Spleen (tissue), 11 donors: ENCODE data around the gene SECISBP2L. TPM values are rescaled to one million over a fixed set of nuclear protein-coding genes. Genes with fewer than 3 reads are reported as not detected.

Source experiments
- DNase-seq: peaks from one replicate; pipeline ENCODE4 v3.0.0-alpha.2; 2020
- H3K27ac ChIP-seq, 8 donors: fragments of 200-600 bp; sonication (generic) in 7 of 8; 1 replicate in 4 of 8; 2 replicates in 4 of 8; pipeline versions ENCODE4 v1.5.0 to v1.8.0; 2016 to 2021; ENCODE audit warnings: inconsistent platforms in 4 of 8, mild to moderate bottlenecking in 4 of 8, moderate library complexity in 1 of 8
- H3K27me3 ChIP-seq, 7 donors: fragments of 200-600 bp; sonication (generic) in 6 of 7; replicated peaks in 1 of 7; 1 replicate in 4 of 7; 2 replicates in 3 of 7; pipeline versions ENCODE4 v1.5.0 to v1.8.0; 2016 to 2021; ENCODE audit warnings: inconsistent platforms in 3 of 7, mild to moderate bottlenecking in 1 of 7
- H3K36me3 ChIP-seq, 6 donors: fragments of 200-600 bp; sonication (generic) in 5 of 6; 1 replicate in 4 of 6; 2 replicates in 2 of 6; pipeline versions ENCODE4 v1.5.0 to v1.8.0; 2016 to 2021; ENCODE audit warnings: inconsistent platforms in 2 of 6
- H3K4me1 ChIP-seq, 6 donors: fragments of 200-600 bp; sonication (generic) in 5 of 6; 1 replicate in 3 of 6; 2 replicates in 3 of 6; pipeline versions ENCODE4 v1.5.0 to v1.8.0; 2016 to 2021; ENCODE audit warnings: inconsistent platforms in 3 of 6
- H3K4me3 ChIP-seq, 8 donors: fragments of 200-600 bp; sonication (generic) in 7 of 8; 1 replicate in 4 of 8; 2 replicates in 4 of 8; pipeline versions ENCODE4 v1.5.0 to v1.8.0; 2016 to 2021; ENCODE audit warnings: inconsistent platforms in 4 of 8, mild to moderate bottlenecking in 4 of 8, moderate library complexity in 2 of 8
- H3K9me3 ChIP-seq, 8 donors: fragments of 200-600 bp; sonication (generic) in 7 of 8; 1 replicate in 4 of 8; 2 replicates in 4 of 8; pipeline versions ENCODE4 v1.5.0 to v1.8.0; 2016 to 2021; ENCODE audit warnings: inconsistent platforms in 4 of 8
- POLR2A ChIP-seq, 3 donors: fragments of 450-650 bp; IDR thresholded peaks; one replicate each; pipeline ENCODE4 v1.5.1; 2017; ENCODE audit warnings: antibody characterized with exemption in 3 of 3, mild to moderate bottlenecking in 1 of 3
- POLR2AphosphoS5 ChIP-seq, 3 donors: sonication (generic); formaldehyde crosslinking; IDR thresholded peaks; one replicate each; pipeline ENCODE4 v1.5.1; 2017; ENCODE audit warnings: antibody characterized with exemption in 3 of 3
- WGBS, 5 donors: extraction: QIAGEN DNeasy Blood & Tissue Kit in 3 of 5; methylation state at CpG; one replicate each; pipeline versions ENCODE4 v1.1.5 to v1.1.7; 2013 to 2018; 5-methylcytosine and 5-hydroxymethylcytosine counted together
- intact Hi-C: fragments of 100-400 bp; cut with DNase I; formaldehyde crosslinking; loops from one replicate; pipeline ENCODE4 v1.15.0; 2023; ENCODE audit warnings: low total_unique reads
- polyA plus RNA-seq, 3 donors: library from polyadenylated mRNA; stranded (reverse); fragments of 200-250 nt; gene quantifications; one replicate each; pipeline ENCODE4 v1.2.1, GENCODE V29; 2013
- total RNA-seq, 7 donors: library from RNA; depleted of rRNA in 3 of 7; stranded (reverse); fragments of >200 nt in 3 of 7; fragmentation: NEBNext Ultra II Directional in 4 of 7; extraction: Animal tissue kit (Norgen Biotek cat#: 25700) in 4 of 7; gene quantifications; one replicate each; pipeline versions ENCODE4 v1.1.0 to v1.2.1, GENCODE V29; 2016 to 2021
- TF ChIP-seq, protein P1 (sequence below), 11 experiments: fragments of 200-600 bp in 7 of 11; fragments of 450-650 bp in 4 of 11; sonication (generic) in 4 of 11; IDR thresholded peaks in 8 of 11; conservative IDR thresholded peaks in 3 of 11; 1 replicate in 7 of 11; 2 replicates in 4 of 11; pipeline versions ENCODE4 v1.4.0 to v1.8.0; 2016 to 2021; ENCODE audit warnings: antibody characterized with exemption in 11 of 11, inconsistent platforms in 4 of 11, mild to moderate bottlenecking in 1 of 11
- donor health status: healthy with polysubstance abuse.
- donor health status: DM: no; HTN: no; CAD: no; lungs with moderate emphysema.
- donor health status: DM: no; HTN: no; CAD: no.
- donor health status: Bipolar disorder and iron deficiency.
- donor health status: healthy.
- donor health status: DM: no; HTN: no; CAD: no.
- donor health status: DM: yes; HTN: yes; CAD: no.

SECISBP2L gene
- total and polyA plus RNA-seq, 10 donors, result 5.6 to 58.7 (median 47.1) TPM

DNA sequence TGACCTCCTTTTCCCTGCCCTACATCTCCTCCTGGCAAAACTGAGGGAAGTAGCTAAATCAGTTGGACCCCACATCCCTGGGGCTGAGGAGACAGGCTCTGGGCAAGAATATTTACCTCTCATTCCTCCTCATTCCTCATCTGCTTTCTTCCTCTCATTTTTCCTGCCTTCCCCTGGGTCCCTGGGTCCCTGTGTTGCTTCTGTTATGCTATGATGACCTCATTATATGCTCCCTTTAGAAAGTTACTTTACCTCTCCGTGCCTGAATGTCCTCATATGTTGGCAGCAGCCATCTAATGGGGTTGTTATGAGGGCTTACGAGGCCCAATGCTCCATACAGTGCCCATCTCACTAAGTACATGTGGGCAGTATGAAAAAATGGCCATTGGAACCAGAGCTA, 81.3 kb downstream of the SECISBP2L start:
- no peak for DNase-seq
- intact Hi-C loops, result no loop called here
- no peaks in the 10 kb centered on the region for H3K36me3 ChIP-seq
- no peaks in the 10 kb centered on the region for H3K9me3 ChIP-seq
- no peak overlapping the region for H3K27ac ChIP-seq
- peaks cover 0 to 46% (median 15%) of the 10 kb centered on the region in 7 donors for H3K27me3 ChIP-seq
- TF ChIP-seq POLR2A (IDR thresholded peaks at IDR 0.05), result no peak
- no peak for TF ChIP-seq POLR2AphosphoS5 (IDR thresholded peaks at IDR 0.05)
- TF ChIP-seq, protein P1, sequence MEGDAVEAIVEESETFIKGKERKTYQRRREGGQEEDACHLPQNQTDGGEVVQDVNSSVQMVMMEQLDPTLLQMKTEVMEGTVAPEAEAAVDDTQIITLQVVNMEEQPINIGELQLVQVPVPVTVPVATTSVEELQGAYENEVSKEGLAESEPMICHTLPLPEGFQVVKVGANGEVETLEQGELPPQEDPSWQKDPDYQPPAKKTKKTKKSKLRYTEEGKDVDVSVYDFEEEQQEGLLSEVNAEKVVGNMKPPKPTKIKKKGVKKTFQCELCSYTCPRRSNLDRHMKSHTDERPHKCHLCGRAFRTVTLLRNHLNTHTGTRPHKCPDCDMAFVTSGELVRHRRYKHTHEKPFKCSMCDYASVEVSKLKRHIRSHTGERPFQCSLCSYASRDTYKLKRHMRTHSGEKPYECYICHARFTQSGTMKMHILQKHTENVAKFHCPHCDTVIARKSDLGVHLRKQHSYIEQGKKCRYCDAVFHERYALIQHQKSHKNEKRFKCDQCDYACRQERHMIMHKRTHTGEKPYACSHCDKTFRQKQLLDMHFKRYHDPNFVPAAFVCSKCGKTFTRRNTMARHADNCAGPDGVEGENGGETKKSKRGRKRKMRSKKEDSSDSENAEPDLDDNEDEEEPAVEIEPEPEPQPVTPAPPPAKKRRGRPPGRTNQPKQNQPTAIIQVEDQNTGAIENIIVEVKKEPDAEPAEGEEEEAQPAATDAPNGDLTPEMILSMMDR (IDR thresholded peaks at IDR 0.05 in 8 of 11, conservative IDR thresholded peaks at IDR 0.05 in 3 of 11), result no peak
- H3K4me1 ChIP-seq, result peaks cover 9 to 24% (median 21%) of the 10 kb centered on the region in 6 donors
- no peak overlapping the region for H3K4me3 ChIP-seq
- WGBS, 5 donors, result 78 to 93% (median 86%) methylated on average over 2 of the region's 2 CpGs

DNA sequence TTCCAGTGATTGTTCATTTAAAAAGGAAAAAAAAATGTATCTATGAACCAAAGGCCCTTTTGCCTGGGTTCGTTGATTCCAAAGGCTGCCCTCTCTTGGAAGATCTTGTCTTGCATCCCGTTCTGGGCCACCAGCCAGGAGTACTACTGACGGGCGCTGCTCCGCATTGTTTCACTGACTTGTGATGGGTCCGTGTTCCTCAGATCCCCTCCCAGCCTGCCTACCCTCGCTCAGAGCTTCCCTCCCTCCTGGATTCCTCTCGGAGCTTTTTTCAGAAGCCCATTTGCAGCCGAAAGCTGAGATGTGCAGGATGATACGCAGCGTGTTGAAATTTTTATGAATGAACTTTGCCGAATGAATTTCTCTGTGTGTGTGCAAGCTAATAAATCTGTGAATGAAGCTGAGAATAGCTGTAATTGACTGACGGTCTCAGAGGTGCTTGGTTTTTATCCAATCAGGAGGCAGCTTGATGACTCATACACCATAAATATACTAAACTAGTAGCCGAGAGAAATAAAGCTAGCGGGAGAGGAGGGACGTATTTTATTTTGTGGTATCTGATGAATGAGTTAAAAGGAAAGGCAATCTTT, 82.6 kb downstream of the SECISBP2L start, which contains the start of gene SHC4:
SHC4 (minus strand) TSS at position 396 of the 590 bp plus-strand sequence. CDS start 904 bp downstream, outside the sequence.
- 1% methylated on average over 16 of the region's 16 CpGs for WGBS, 5 donors
- Histone ChIP-seq H3K4me1 (peaks cover 9 to 24% (median 21%) of the 10 kb centered on the region in 6 donors), H3K4me3 (peak within 1 kb of the TSS; percentile 5 to 68 (median 32)), H3K9me3 (no peaks in the 10 kb centered on the region), H3K27me3 (peaks cover 0 to 46% (median 15%) of the 10 kb centered on the region in 7 donors), H3K27ac (no peak within 1 kb of the TSS), H3K36me3 (no peaks in the 10 kb centered on the region)
- TF ChIP-seq, protein P1 (IDR thresholded peaks at IDR 0.05 in 8 of 11, conservative IDR thresholded peaks at IDR 0.05 in 3 of 11), result peak in 1 of 11 experiments; percentile 19
- TF ChIP-seq POLR2AphosphoS5 (IDR thresholded peaks at IDR 0.05), result no peak
- intact Hi-C loops, result no loop called here
- no peak for DNase-seq

- intact Hi-C loops, result no loop called here
- peaks cover 0 to 46% (median 15%) of the 10 kb centered on the region in 7 donors for H3K27me3 ChIP-seq
- 13 to 26% (median 15%) methylated on average over 35 to 54 of the region's 54 CpGs for WGBS, 5 donors
- no peaks in the 10 kb centered on the region for H3K9me3 ChIP-seq
- H3K4me3 ChIP-seq, result peak overlapping the region; percentile 5 to 68 (median 32)
- H3K27ac ChIP-seq, result no peak overlapping the region
- H3K36me3 ChIP-seq, result no peaks in the 10 kb centered on the region
- H3K4me1 ChIP-seq, result peaks cover 9 to 24% (median 21%) of the 10 kb centered on the region in 6 donors
- TF ChIP-seq, protein P1 (IDR thresholded peaks at IDR 0.05 in 8 of 11, conservative IDR thresholded peaks at IDR 0.05 in 3 of 11), result no peak
- TF ChIP-seq POLR2A (IDR thresholded peaks at IDR 0.05), result no peak
- TF ChIP-seq POLR2AphosphoS5 (IDR thresholded peaks at IDR 0.05), result no peak
- no peak for DNase-seq
These were observed 83.4 kb downstream of the SECISBP2L start for GRCh38 chr15:48962662-48963523.

GRCh38 chr15:48955967-48956366, 90.3 kb downstream of the SECISBP2L start:
- DNase-seq, result no peak
- H3K4me3 ChIP-seq, result no peak overlapping the region
- H3K9me3 ChIP-seq, result no peaks in the 10 kb centered on the region
- H3K36me3 ChIP-seq, result no peaks in the 10 kb centered on the region
- no peaks in the 10 kb centered on the region for H3K27me3 ChIP-seq
- 66 to 89% (median 84%) methylated on average over 3 of the region's 3 CpGs for WGBS, 5 donors
- no peaks in the 10 kb centered on the region for H3K4me1 ChIP-seq
- TF ChIP-seq, protein P1 (IDR thresholded peaks at IDR 0.05 in 8 of 11, conservative IDR thresholded peaks at IDR 0.05 in 3 of 11), result no peak
- TF ChIP-seq POLR2AphosphoS5 (IDR thresholded peaks at IDR 0.05) (no peak), POLR2A (IDR thresholded peaks at IDR 0.05) (no peak)
- intact Hi-C loops, result no loop called here
- no peak overlapping the region for H3K27ac ChIP-seq
